GM12891 (cell line): Measurements from ENCODE around the gene CD44.
A peak's percentile ranks its signal among the peaks of the same experiment; 100 is the strongest.

Experiments used
- DNase-seq: peaks from one replicate; pipeline ENCODE4 v3.0.0; 2011; ENCODE audit warnings: low spot score; ENCODE audit not compliant: insufficient read length
- FAIRE-seq: peaks from 2 replicates; lab custom pipeline; 2011; peaks lifted over from hg19 to GRCh38; lab: Jason Lieb, UNC
- PAX5 ChIP-seq: IDR thresholded peaks from 2 replicates; pipeline ENCODE4 v1.6.1; 2011; ENCODE audit warnings: low read length, moderate library complexity, mild to moderate bottlenecking; ENCODE audit not compliant: insufficient read depth, severe bottlenecking
- POLR2A ChIP-seq: IDR thresholded peaks from 2 replicates; pipeline ENCODE4 v1.6.1; 2011; ENCODE audit warnings: low read depth, low read length, control low read depth
- POLR2AphosphoS5 ChIP-seq: IDR thresholded peaks from 2 replicates; pipeline ENCODE4 v1.6.1; 2011; ENCODE audit warnings: low read depth, low read length, control low read depth
- POU2F2 ChIP-seq: IDR thresholded peaks from 2 replicates; pipeline ENCODE4 v1.6.1; 2011; ENCODE audit warnings: low read depth, mild to moderate bottlenecking, control low read depth, low read length, moderate library complexity
- SPI1 ChIP-seq: IDR thresholded peaks from 2 replicates; pipeline ENCODE4 v1.6.1; 2011; ENCODE audit warnings: low read depth, low read length, control low read depth
- TAF1 ChIP-seq: IDR thresholded peaks from 2 replicates; pipeline ENCODE4 v1.6.1; 2011; ENCODE audit warnings: low read depth, low read length, control low read depth

CD44 gene

DNA sequence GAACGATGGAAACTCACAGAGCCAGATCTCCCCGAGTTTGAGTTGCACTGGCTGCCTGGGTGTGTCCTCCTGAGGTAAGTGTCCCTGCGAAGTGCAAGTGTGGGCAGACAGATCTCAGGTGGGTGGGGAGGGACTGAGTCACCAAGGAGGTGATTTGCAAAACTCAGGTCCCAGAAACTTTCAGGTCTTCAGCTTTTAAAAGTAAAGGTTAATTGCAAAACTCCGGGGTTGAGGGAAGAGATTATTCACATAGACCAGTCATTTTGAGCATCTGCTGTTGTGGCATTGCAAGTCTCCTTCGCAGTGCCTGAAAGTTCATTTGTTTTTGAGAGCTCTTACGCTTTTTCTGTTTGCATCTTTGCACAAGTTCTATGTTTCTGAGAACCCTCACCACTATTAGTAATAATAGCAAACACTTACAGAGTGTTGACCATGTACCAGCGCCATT, 7.1 kb downstream of the CD44 start:
- no peak for DNase-seq
- TF ChIP-seq POU2F2 (no peak), SPI1 (no peak), PAX5 (no peak), TAF1 (no peak), POLR2AphosphoS5 (no peak; the same call in none of the 2 replicates), POLR2A (no peak)
- FAIRE-seq = peak; percentile 91

DNA sequence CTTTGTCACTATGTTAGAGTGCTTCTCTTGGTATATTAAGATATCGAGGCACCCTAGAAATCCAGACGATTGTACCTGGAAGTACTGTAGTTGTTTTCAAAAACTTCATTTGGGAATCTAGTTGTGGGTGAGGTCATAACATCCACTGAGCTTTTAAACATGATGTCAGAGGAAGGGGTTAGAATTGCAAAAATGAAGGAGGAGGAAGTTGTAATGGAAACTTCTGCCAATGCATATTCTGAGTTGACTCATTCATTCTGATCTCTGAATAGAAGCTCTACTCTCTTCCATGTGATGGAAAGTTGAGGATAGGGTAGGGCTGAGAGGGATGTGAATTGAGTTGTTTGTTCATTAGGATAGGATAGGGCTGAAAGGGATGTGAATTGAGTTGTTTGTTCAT, 7.7 kb downstream of the CD44 start:
- peak; percentile 83 for FAIRE-seq
- no peak for DNase-seq
- no peak for TF ChIP-seq POLR2A
- TF ChIP-seq PAX5 = no peak
- no peak for TF ChIP-seq POLR2AphosphoS5
- TF ChIP-seq TAF1 = no peak
- no peak for TF ChIP-seq SPI1
- no peak for TF ChIP-seq POU2F2

DNA sequence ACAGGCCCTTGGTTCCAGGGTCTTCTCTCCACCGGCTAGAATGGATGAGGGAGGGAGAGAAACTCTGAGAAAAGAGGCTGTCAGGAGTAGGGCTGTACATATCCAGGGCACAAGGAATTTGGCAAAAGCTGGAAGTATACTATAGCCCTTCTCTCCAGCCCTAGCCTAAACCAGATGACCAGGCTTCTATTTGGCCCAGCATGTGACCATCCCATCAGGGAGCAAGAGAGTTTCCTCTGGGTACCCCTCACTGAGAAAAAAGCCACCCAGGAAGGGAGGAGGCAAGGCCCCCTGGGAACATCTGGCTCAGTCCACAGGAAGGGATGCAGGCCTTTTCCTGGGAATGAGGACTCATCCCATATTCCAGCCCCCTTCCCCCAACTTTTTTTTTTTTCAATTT, 8.3 kb downstream of the CD44 start:
- FAIRE-seq = no peak

DNA sequence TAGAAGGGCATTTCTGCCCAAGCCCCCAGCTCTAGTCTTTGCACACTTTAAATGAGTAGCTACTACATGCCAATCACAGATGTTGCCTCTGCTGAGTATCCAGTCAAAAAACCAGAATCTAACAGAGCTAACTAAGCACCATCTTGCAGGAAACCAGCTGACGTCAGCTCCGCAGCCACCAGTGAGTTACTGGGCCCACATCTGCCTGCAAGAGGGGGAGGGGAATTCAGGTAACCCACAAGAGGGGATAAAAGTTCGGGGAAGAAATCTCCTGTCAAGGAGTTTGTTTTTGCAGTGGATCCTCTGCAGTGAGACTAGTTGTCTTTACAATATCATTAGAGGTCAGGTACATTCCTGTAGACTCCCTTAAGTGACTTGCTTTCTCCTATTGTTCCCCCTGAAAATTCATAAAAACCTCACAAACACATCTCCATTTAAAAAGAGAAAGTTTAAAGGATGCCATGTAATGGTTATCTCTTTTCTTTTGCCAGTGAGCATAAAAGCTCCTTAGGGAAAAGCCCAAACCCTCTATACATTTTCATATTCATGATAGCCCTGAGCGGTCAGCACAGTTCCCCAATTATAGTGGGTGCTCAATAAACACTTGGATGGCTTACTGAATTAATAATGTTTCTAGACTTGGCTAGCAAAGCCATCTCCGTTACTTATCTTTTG, 9.3 kb downstream of the CD44 start:
- DNase-seq (no peak), FAIRE-seq (no peak)
- TF ChIP-seq POLR2AphosphoS5 (no peak), TAF1 (no peak), POLR2A (no peak), SPI1 (no peak)

More for the DNA sequence above, 8.3 kb downstream of the CD44 start:
- TF ChIP-seq POLR2AphosphoS5 (peak; percentile 48; the same call in 1 of the 2 replicates), SPI1 (no peak)
- no peak for DNase-seq

DNA sequence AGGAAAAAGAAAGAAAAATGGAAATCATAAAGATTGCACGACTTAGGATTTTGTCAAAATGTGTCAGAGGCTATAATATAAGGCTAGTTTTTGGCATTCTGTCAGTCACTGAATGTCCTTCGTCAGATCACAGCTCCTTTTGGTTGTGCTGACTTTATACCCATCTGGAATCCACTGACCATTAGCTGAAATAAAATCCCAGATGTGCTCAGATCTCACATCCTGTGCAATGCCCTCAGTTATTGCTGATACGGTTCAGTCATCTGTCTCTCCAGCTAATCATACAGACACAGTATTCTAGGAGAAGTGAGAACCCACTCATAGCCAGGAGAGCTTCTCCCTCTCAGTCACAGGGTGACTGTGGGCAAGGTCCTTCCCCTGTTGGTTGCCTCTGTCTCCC, 11.5 kb downstream of the CD44 start:
- TF ChIP-seq POLR2A = no peak
- TF ChIP-seq SPI1 = 0 out of 2 replicates have a peak, but pooled peaks have one; percentile 16
- no peak for TF ChIP-seq TAF1
- peak; percentile 32; the same call in 1 of the 2 replicates for TF ChIP-seq POLR2AphosphoS5
- no peak for TF ChIP-seq POU2F2
- TF ChIP-seq PAX5 = no peak
- DNase-seq = no peak
- FAIRE-seq = peak; percentile 62

DNA sequence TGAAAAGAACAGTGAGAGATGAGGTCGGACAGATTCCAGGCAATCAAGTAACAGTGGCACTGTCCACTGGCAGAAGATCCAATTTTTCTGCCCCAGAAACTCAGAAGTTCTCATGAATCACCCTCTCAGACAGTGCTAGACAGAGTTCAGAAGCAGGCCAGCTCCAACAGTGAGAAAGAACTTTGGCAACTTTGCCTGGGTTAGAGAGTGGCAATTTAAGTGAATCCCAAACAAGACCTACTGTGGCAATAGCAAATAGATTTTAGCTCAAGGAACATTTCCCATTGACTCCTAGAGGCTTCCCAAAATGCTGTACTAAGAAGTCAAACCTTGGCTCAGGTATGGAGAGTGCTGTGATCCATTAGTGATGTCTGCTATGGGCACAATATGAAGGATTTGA, 12.3 kb downstream of the CD44 start:
- FAIRE-seq = no peak
- no peak; the same call in 1 of the 2 replicates for TF ChIP-seq POLR2AphosphoS5
- TF ChIP-seq POLR2A = peak; percentile 60; the same call in 1 of the 2 replicates
- DNase-seq = no peak

DNA sequence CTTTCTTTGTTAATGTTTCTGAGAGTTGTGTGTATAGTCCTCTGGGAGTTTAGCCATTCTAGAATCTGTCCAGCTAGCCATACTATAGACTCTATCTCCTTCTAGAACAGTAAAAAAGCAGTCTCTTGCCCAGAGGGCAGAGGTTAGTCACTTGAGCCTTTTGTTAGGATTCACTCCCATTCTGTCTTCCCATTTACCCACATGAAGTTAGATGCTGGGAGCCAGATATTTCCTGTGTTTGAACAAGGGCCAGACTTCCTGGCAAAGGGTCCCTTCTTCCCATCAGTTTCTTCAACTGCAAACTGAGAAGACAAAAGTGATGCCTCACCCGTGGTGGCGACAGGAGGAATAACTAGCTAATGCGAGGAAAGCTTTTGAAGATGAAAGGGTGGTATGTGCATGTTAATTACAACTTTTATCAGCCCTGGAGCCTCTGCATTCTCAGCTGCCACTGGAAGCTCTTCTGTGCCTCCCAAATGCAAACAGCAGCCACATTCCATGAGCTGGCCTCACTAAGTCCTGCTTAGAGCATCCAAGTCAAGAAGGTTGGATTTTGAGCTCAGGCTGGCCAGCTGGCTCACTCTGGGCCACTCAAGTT, 12.8 kb downstream of the CD44 start:
- TF ChIP-seq POLR2AphosphoS5 (no peak; the same call in none of the 2 replicates), POU2F2 (no peak), PAX5 (no peak), POLR2A (no peak)
- FAIRE-seq = no peak

DNA sequence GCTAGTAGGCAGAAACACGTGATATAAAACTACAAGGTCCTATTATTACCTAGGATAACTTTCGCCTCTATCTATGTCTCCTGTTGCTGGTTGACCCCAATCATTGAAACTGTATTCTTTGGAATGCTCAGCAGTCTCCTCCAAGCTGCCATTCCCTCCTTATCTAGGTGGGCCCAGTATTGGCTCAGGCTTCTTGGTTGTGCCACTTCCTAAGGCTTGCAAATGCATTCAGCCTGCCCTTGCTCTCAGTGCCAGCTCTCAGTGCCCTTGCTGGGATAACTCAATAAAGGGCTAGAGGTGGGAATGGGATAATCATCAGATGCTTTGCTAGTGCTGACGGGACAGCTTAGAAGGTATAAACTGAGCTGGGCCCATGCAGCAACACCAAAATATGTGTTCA, 13.6 kb downstream of the CD44 start:
- no peak for DNase-seq
- no peak for FAIRE-seq
- TF ChIP-seq POLR2AphosphoS5 = no peak
- TF ChIP-seq POLR2A = no peak
- TF ChIP-seq PAX5 = no peak
- no peak for TF ChIP-seq TAF1
- no peak for TF ChIP-seq POU2F2
- TF ChIP-seq SPI1 = no peak

More for the DNA sequence above, 12.8 kb downstream of the CD44 start:
- DNase-seq = no peak

DNA sequence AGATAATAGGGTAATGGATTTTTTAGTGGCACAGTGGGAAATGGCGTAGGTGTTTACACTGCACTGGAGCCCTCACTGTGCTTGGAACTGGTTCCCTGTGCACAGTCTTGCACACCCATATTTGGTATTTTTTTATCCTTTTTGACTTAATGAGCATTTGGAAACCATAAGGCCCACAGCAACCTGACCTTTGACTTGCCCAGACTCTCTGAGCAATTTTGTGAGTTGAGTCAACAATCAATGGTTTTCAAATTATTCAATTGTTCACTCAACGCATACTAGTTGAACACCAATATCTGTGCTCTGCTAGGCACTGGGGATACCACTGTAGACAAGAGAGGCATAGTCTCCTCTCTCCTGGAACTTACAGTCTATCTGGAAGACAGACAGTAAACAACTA, 14.3 kb downstream of the CD44 start:
- no peak for FAIRE-seq
- TF ChIP-seq POU2F2 (no peak), SPI1 (no peak), POLR2A (no peak), TAF1 (no peak), POLR2AphosphoS5 (no peak; the same call in 1 of the 2 replicates), PAX5 (no peak)

DNA sequence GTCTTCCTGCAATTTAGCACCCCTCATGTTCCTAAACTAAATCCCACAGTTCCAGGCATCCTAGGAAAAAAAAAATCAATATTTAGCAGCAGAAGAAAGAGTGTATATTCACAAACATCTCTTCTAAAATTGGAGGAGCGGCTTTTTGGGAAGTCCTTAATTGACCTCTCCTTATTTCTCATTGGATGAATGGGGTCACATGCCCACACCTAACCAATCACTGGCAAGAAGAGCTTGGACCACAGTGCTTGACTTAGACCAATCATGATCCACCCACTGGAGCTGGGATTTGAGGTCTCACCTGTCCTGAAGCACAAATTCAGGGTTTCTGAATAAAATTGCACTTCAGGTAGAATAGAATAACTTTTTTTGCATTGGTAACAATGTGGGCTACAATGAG, 16.0 kb downstream of the CD44 start:
- TF ChIP-seq POLR2A (no peak), POLR2AphosphoS5 (no peak; the same call in 1 of the 2 replicates), PAX5 (no peak), SPI1 (no peak), POU2F2 (no peak), TAF1 (no peak)
- FAIRE-seq (no peak), DNase-seq (no peak)

More for the DNA sequence above, 14.3 kb downstream of the CD44 start:
- no peak for DNase-seq
